Renal cortex interstitium (tissue), 11 donors: Measurements from ENCODE around the gene ATP6V1C2. TPM values are rescaled to one million over a fixed set of nuclear protein-coding genes. Genes with fewer than 3 reads are reported as not detected.
"Not testable (repeated sequence)": the region's sequence is repeated elsewhere in the genome, so short reads cannot be mapped to it uniquely, and the experiment has no call there.

ENCODE experiments used
- DNase-seq, 11 donors: peaks; one replicate each; pipeline ENCODE4 v3.0.0-alpha.2; 2013; ENCODE audit warnings: low read depth in 9 of 11, low spot score in 4 of 11; ENCODE audit errors: extremely low read depth in 1 of 11
- polyA plus RNA-seq, 3 donors: library from polyadenylated mRNA; unstranded; fragments of 120-200 nt; gene quantifications; one replicate each; pipeline ENCODE4 v1.2.1, GENCODE V29; 2013; ENCODE audit not compliant: insufficient read length in 3 of 3

ATP6V1C2 gene
- polyA plus RNA-seq, 3 donors: 4.8 to 11.3 (median 5.1) TPM

DNA sequence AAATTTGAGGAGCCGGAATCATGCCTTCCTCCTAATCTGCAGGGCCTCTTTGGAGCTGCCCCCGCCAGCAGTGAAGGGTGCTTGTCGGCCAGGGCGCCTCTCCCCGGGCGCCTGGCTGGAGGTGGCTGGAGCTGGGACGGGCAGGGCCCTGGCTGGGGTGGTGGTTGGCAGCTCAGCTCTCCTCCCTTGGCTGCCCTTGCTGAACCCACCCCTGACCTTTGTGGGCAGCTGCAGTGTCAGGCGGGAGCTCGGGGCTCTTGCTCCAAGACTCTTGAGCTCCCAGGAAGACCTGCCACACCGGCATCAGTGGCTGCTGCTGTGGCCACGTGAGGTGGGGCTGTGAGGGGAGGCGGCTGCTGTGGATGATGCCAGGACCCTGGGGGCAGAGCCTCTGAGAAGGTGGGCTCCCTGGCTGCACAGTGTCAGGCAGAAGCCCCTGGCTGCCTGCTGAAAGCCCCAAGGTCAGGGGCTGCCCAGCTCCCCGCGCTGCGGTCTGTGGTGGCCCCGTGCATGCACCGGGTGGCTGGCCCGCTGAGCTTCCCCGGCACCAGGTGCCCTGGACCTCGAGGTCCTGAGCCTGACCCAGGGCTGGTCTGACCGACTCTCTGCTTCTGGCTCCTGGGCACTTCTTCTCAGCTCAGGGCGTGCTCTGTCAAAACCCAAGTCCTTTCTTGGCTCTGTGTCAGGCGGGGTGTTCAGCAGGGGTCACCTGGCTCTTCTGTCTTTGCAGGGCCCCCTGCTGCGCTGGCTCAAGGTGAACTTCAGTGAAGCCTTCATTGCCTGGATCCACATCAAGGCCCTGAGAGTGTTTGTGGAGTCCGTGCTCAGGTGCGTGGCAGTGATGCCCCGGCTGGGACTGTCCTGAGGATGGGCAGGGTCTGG lies 56.7 kb downstream of the ATP6V1C2 start:
- no peak for DNase-seq

DNA sequence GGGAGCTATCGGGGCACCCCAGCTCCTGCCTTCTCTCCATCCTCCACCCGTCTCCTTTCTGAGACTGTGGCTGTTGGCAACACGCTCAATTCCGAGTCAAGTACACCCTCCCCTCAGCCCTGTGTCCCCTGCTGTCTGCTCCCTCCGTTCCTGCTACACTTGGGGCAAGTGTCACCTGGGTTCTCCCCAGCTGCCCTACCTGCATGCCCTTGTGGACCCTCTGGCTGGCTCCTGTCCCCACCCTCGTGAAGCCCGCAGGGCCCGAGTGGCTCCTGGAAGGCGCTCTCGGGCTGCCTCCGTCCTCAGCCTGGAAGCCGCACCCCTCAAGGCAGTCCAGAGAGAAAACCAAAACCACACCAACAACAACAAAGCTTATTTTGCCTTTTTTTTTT lies 57.3 kb downstream of the ATP6V1C2 start:
- no peak for DNase-seq

DNA sequence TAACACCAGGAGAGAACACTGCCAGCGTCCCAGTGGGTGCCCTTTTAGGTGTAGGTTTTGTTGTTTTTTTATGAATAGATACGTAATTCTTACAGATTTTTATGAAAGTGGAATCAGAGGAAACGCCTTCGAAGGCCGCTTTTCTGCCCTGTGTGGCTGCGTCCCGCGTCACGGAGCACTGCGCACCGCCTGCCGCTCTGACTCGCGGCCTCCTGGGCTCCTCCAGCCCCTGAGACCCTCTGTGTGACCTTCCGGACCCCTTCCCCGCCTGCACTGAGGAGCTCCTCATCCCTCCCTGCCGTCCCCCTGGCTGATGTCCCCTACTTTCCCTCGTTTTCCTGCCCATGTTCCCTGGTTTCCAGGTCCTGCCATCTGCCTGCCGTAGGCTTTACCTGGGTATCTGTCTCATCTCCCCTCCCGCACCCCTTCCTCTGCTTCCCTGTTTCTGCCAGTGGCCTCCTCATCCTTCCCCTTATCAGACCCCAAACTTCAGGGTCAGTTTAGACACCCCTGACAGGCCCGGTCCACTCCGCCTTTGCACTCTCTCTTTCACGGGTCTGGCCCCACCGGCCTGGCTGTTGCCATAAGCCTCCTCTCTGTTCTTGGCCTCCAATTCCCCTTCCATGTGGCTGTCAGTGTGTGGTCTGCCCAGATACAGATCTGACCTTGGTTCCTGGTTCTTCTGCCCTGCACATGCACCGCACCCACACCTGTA lies 58.5 kb downstream of the ATP6V1C2 start:
- no peak for DNase-seq

GRCh38 chr2:10780491-10780820 lies 59.0 kb downstream of the ATP6V1C2 start:
- no peak for DNase-seq

GRCh38 chr2:10780821-10781220 lies 59.4 kb downstream of the ATP6V1C2 start:
- not testable (repeated sequence) for DNase-seq

DNA sequence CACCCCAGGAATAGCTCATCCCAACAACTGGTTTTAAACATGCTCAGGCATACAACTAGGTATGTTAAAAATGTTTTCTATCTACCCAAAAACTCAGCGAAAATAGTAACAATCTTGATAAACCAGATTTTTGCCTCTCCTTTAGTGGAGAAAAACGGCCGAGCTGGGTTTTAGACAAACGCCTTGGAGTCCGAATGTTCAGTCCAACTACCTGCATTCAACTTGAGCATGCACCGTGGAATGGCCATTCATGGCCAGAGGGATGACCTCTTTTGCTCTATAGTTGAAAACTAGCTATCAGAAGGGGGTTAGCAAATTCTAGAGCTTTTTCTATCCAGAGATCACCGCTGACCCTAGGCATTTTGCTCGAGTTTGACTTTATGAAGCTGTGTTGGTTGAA lies 60.3 kb downstream of the ATP6V1C2 start:
- DNase-seq: no peak

DNA sequence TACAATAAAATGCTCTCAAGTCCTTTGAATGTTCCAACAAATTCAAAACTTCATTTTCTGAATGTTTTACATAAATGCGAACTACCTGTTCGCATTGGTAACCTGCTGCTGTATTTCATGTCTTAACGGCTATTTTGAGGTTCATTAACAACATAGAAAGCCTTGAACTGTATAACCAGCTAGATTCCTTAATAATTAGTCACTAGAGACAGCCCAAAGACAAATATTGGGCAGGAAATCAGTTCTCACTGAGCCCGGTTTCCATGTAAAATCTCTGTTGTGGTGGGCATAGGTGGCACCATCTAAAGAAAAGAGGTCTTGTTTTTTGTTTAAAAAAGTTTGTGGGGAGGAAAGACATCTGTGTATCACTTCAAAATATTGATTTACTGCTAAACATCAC lies 62.0 kb downstream of the ATP6V1C2 start:
- no peak for DNase-seq

DNA sequence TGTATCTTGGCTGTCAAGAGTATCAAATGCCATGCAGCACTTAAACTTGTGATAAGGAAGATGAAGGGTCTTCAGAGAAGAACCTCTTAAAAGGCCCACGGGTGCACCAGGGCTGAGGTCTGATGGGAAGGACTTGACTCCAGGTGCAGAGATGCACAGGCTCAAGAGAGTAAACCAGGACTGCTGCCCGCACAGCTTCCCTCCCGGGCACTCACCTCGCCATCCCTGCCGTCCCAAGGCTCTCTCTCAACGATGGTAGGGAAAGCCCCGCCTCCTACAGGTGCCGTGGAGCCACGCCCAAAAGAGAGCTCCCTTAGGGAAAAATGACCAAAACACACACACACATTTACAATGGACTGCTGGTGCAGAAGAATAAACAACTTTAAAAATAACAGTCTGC lies 63.3 kb downstream of the ATP6V1C2 start:
- no peak for DNase-seq

- no peak for DNase-seq
These were observed 63.8 kb downstream of the ATP6V1C2 start for GRCh38 chr2:10785260-10785659.

DNA sequence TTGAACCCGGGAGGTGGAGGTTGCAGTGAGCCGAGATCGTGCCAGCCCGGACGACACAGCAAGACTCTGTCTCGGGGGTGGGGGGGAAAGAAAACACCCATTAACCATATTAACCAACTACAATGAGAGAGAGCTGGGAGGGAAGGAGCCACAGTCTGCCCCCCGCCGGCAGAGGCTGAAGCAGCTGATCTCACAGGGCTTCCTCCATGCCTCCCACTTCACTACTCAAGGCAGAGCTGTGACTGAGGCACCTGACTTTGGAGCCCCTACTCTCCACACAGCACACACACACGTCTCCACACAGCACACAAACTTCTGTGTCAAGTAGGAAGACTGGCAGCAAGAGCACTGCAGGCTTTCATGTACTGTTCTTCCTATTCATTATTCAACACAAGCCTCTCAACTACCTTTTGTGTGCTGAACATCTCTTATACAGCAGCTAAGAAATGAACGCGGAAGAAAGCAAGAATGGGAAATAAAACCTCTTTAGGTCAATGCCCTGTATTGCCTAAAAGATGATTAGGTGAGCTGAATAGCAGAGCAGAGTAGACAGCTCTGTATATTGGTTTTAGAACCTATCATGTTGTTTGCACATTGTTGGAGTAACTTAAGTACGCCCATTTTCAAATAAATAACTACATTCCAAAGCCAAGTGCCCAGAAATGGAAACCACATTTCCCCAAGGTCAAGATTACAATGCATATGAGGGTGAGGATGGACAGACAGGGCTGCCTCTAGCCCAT lies 65.0 kb downstream of the ATP6V1C2 start:
- no peak for DNase-seq

DNA sequence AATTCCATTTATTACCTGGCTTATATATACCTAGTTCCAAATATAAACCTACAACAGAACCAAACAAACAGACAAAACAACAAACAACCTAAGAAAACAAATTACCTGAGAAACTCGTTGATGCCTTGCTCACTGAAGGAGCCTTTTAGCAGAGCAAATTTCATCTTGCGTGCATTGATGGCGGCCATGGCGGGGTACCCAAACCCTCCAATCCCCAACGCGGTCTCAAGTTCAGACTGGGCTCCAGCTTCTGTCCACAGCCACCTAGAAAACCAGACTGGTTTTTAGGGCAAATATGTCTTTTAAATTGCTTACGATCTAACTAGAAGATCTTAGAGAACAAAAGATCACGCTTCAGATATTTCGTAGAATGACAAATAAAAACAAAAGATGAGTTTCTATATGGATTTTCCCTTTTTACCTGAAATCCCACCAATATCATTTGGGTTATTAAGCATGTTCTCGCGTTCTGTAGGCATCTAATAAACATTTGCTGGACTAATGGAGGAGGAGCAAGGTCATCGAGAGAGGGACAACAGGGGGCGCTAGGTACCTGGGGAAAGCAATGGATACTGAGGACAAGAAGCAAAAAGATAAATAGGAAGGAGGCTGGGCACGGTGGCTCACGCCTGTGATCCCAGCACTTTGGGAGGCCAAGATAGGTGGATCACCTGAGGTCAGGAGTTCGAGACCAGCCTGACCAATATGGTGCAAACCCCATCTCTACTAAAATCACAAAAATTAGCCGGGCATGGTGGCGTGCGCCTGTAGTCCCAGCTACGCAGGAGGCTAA lies 65.9 kb downstream of the ATP6V1C2 start:
- no peak for DNase-seq

DNA sequence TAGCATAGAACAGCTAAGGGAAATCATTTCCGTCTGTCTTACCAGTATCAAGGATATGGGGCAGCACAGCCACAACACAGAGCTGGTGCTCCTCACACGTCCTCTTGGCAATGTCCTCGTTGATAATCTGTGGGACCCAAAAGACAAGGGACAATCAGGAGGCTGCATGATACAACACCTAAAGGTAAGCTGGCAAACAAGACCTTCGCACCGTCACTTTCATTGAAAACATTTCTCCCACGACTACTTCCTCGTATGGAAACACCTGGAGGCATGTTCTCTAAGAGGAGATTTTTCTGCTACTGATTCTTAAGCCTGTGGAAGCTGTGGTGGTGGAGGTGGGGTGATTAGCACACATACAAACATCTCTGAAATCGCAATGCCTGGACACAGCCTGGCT lies 67.4 kb downstream of the ATP6V1C2 start:
- DNase-seq: no peak

DNA sequence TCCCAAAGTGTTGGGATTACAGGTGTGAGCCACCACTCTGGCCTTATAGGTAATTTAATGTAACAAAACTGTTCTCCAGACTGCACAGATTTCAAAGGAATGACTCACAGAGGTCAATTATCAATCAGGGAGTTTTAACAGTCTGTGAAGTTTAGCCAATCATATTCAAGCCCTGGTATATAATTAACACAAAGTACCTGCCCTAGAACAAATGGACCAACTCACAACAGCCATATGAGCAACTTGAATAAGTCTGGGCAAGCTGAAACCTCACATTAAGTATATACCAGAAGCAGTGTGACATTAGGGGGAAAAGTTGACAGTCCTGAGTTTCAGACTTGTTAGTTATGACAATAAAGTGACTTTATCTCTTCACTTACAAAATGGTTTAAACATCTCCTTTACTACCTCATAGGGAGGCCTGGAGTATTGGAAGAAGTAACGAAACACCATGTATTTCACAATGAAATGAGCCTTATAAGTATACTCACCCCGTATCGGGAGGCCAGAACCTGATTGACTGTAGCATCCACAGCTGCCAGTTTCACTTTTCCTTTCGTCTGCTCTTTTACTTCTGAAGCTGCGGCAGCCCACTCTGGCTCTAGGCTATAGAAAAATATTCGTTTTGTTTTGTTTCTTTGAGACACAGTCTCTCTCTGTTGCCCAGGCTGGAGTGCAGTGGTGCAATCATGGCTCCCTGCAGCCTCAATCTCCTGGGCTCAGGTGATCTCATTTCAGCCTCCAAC lies 69.0 kb downstream of the ATP6V1C2 start:
- DNase-seq: no peak

DNA sequence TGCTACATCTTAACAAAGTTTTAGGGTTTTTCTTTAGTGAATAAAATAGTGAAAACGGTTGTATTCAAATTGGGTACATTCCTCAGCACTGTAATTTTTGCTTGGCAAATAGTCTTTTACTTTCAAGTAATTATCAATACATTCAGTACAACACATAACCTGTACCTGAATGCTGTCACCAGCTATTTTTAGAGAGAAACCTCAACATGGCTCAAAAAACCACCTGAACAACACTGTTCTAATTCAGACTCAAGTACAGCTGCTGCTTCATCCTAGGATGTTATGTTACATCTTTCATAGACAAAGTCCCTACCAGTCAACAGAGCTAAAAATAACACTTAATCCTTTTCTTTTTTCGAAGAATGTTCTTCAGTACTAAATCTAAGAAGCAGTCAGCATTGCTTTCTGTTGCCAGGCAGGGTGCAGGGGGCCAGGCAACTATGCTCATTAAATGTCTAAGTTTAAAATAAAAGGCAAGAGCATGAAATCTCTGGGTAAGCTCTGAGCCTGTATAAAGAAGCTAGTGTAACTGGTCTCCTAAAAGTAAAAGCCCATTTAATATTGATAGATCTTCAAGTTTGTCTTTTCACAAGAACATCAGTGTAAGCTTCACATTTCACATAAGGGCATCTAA lies 70.7 kb downstream of the ATP6V1C2 start:
- no peak for DNase-seq

GRCh38 chr2:10792660-10793400 lies 71.4 kb downstream of the ATP6V1C2 start:
- DNase-seq: no peak

DNA sequence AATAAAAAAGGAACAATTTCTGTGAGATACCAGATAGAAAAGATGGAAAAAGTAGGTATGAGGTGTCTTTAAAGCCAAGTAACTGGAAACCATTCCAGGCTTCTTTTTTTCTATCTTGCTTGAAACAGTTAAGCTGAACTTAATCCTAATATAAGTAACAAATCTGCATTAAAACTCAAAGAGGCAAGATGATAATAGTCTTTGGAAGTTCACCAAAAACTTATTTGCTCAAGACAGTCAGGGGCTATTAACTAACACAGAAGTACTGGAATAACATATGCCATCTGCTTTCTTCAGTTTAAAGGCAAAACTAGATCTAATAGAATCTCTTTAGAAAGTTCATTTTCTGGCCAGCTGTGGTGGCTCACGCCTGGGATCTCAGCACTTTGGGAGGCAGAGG lies 72.4 kb downstream of the ATP6V1C2 start:
- DNase-seq: no peak

GRCh38 chr2:10794876-10795275 lies 73.4 kb downstream of the ATP6V1C2 start:
- no peak for DNase-seq
